GM12874 (cell line): ENCODE measurements around the gene ATAD5.

Source experiments
- TF ChIP-seq, protein P1 (sequence below): IDR thresholded peaks from 2 replicates; pipeline ENCODE4 v1.5.1; 2011; ENCODE audit warnings: low read depth, mild to moderate bottlenecking, control low read depth, low read length, moderate library complexity; ENCODE audit not compliant: insufficient read depth

Gene ATAD5

DNA sequence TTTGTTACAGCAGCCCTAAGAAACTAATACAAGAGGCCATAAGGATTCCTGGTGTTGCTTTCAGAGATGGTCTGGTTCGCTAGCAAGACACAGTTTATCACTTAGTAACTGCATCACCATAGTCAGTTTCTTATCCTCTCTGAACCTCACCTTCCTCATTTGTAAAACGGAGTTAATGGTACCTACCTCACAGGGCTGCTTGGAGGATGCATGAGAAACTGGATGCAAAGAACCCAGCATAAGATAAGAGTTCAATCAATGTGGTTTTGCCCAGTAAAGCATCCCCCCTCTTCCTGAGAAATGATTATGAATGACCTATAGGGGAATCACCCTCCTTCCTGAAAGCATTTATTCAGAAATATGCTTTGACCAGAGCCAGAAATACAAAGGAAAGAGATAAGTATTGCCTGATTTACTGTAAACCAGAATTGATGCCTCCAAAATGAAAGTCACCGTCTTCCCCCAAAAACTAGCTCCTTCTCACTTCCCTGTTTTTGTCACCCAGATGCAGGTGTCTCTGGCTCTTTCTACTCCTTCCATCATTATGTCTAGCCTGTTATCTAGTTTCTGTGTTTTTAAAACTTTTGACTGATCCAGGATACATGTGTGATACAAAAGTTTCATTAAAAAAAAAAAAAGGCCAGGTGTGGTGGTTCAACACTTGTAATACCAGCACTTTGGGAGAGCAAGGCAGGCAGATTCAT, 77.1 kb downstream of the ATAD5 start:
- TF ChIP-seq, protein P1, sequence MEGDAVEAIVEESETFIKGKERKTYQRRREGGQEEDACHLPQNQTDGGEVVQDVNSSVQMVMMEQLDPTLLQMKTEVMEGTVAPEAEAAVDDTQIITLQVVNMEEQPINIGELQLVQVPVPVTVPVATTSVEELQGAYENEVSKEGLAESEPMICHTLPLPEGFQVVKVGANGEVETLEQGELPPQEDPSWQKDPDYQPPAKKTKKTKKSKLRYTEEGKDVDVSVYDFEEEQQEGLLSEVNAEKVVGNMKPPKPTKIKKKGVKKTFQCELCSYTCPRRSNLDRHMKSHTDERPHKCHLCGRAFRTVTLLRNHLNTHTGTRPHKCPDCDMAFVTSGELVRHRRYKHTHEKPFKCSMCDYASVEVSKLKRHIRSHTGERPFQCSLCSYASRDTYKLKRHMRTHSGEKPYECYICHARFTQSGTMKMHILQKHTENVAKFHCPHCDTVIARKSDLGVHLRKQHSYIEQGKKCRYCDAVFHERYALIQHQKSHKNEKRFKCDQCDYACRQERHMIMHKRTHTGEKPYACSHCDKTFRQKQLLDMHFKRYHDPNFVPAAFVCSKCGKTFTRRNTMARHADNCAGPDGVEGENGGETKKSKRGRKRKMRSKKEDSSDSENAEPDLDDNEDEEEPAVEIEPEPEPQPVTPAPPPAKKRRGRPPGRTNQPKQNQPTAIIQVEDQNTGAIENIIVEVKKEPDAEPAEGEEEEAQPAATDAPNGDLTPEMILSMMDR = no peak

DNA sequence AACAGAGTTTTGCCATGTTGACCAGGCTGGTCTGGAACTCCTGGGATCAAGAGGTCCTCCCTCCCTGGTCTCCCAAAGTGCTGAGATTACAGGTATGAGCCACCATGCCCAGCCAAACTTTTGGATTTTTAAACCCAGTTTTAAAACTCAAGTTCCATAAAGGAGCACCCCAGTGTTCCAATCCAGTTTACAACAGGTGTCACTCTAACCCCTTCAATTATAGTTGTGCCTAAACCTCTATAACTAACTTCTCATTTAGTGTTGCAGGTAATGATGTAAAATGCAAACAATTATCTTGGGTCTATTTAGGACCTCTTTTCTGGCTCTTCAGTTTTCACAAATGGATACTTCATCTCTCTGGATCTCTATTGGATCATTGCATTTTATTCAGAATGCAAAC, 82.2 kb downstream of the ATAD5 start:
- TF ChIP-seq, protein P1 = no peak

DNA sequence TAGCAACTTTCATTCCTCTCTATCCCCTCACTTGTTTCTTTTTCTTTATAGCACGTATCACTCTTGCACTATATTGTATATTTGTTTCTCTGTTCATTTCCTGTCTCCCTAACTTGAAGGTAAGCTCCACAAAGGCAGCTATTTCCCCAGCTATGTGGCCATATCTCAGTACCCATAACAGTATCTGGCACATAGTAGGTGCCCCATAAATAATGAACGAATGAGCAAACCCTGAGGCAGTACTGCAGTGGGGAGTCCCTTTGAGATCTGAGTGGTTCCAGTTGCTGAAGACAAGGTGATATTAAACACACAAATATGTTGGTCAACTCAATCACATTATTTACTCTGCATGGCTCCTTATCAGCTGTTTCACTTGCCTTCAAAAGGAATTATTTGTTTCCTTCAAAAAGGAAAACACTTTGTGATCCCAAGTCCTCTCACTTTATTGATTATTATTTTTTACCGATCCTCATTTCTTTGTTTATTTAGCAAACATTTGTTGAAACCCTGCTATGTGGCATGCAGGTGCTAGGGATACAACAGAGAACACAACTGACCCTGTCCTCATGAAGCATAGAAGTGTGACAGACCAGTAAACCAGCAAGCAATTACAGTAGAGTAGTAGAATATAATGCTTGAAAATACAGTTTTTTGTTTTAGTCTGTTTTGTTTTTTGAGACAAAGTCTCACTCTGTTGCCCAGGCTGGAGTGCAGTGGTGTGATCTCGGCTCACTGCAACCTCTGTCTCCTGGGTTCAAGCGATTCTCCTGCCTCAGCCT, 84.3 kb downstream of the ATAD5 start:
- TF ChIP-seq, protein P1 = no peak

DNA sequence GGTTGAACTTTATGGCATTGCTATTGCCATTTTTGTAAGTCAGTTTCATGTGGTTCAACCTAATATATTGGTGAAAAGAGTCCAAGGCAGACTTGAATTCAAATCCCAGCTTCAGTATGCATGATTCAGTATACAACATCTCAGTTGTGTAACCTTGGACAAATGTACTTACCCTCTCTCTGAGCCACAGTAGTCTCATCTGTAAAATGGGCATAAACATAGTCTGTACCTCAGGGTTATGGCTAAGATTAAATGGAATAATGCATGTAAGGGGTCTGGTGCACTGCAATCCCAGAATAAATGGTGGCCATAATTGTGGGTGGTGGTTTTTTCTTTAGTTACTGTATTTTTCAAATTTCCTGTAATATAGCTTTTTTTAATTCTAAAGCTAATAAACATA, 85.3 kb downstream of the ATAD5 start:
- TF ChIP-seq, protein P1 = no peak

DNA sequence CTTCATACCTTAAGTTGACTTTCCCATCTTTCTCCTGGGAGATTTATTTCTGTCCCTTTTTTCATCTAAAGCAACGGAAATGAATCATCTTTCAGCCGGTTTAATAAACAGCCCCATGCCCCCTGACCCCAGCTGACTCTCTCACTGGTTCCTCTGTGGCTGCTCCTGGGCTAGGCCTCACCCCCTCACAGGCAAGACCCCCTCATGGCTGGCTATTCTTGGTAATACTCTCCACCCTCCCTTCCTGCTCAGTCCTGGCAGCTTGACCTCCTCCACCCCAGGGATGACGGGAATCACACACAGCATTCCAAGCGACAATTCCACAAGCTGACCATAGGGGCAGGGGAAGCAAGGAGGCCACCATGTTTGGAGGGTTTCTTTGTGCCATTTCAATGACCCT, 88.5 kb downstream of the ATAD5 start:
- TF ChIP-seq, protein P1 = no peak

DNA sequence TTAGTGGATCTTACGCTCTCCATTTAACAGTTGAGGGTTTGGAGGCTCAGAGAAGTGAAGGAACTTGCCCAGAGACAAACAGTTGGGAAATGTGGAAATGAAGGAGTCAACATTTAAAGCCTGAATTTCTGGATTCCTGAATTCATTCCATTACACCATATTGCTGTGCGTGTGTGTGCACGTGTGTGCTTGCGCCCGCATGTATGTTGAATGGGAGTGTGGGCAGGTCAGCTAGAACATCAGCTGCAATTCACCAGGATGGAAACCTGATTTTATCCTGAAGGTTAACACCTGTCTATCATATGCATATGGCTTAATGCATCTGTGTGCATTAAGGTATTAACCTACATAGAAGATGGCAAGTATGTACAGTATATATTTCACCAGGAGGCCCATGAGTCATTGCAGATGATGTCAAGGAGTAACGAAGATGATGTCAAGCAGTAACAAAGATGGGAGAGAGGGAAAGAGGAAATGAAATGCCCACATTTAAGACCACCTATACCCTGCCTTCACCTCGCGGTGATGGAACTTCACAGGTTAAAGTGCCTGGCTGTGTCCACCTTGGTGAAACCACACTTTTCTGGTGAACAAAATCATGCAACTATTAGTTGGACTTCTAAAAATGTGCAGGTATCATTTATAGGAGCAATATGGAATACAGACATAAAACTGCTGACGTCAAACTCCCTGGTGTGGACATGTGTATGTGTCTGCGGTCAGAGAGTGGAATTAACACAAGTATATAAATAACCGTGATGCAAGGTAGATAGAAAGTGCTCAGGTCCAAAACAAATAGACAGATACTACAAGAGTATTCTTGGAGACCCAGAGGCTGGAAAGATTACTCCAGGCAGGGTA, 89.1 kb downstream of the ATAD5 start:
- TF ChIP-seq, protein P1 = no peak
